ENCODE results near the gene COL8A2.
A peak's percentile ranks its signal among the peaks of the same experiment; 100 is the strongest.

Gene COL8A2

GRCh38 chr1:36157115-36157903 is 32.3 kb upstream of the COL8A2 start:
- no peak for DNase-seq

GRCh38 chr1:36156329-36157114 is 31.5 kb upstream of the COL8A2 start:
- peak in 1 of 2 experiments; percentile 32 for DNase-seq

GRCh38 chr1:36155408-36156328 is 30.6 kb upstream of the COL8A2 start, which contains the start of gene MAP7D1:
TSS of gene MAP7D1 (plus strand) at chr1:36156160. CDS start at chr1:36156418, 258 bp downstream.
- DNase-seq = peak; percentile 33 to 63

GRCh38 chr1:36154765-36155407 is 29.9 kb upstream of the COL8A2 start:
- DNase-seq = no peak

- no peak for DNase-seq
Measured at GRCh38 chr1:36154335-36154734, 29.3 kb upstream of the COL8A2 start.

- DNase-seq = no peak
Measured at GRCh38 chr1:36153476-36153875, 28.5 kb upstream of the COL8A2 start.

- no peak for DNase-seq
Measured at GRCh38 chr1:36151845-36152203, 26.8 kb upstream of the COL8A2 start.

GRCh38 chr1:36151134-36151844 is 26.3 kb upstream of the COL8A2 start:
- DNase-seq = no peak

- peak; percentile 56 to 84 for DNase-seq
Measured at GRCh38 chr1:36150296-36151133, 25.5 kb upstream of the COL8A2 start.

- no peak for DNase-seq
Measured at GRCh38 chr1:36149973-36150295, 24.9 kb upstream of the COL8A2 start.

GRCh38 chr1:36149237-36149972 is 24.4 kb upstream of the COL8A2 start, which contains the start of gene TRAPPC3:
TSS of gene TRAPPC3 (minus strand) at chr1:36149486. CDS start at chr1:36149378, 108 bp downstream.
- peak; percentile 95 to 97 for DNase-seq

GRCh38 chr1:36148821-36149236 is 23.8 kb upstream of the COL8A2 start:
- DNase-seq = no peak

- no peak for DNase-seq
Measured at GRCh38 chr1:36144413-36144812, 19.4 kb upstream of the COL8A2 start.

- DNase-seq = no peak
Measured at GRCh38 chr1:36143424-36143823, 18.4 kb upstream of the COL8A2 start.

- no peak for DNase-seq
Measured at GRCh38 chr1:36142121-36142520, 17.1 kb upstream of the COL8A2 start.

GRCh38 chr1:36139521-36139920 is 14.5 kb upstream of the COL8A2 start:
- no peak for DNase-seq

- DNase-seq = peak; percentile 38 to 46
Measured at GRCh38 chr1:36137776-36138175, 12.8 kb upstream of the COL8A2 start.

- DNase-seq = no peak
Measured at GRCh38 chr1:36137226-36137625, 12.2 kb upstream of the COL8A2 start.

GRCh38 chr1:36136535-36136934 is 11.5 kb upstream of the COL8A2 start:
- no peak for DNase-seq

- no peak for DNase-seq
Measured at GRCh38 chr1:36135796-36136195, 10.8 kb upstream of the COL8A2 start.
